ENCODE measurements around the gene PDE10A.
"Not testable (repeated sequence)": the region's sequence is repeated elsewhere in the genome, so short reads cannot be mapped to it uniquely, and the experiment has no call there.

PDE10A gene

DNA sequence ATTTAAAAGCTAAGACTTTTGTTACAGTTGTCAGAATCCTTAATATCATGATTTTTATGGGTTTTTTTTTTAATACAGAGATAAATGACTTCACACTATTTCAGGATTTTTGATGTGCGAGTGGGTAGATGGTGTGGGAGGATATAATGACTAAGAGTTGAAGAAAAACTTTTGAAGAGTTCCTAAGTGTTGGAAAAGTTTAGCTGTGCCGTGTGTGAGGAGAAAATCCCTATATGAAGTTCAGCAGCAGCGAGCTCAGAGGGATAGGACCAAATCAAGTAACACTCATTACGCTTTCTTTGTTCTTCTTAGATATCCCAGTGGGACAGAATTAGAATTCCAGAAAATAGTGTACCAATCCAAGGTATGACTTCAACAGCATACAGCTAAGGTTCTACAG lies 34.1 kb downstream of the PDE10A start:
- DNase-seq (ENCODE audit: low read depth in 3 of 3, low spot score in 1 of 3), result no peak

DNA sequence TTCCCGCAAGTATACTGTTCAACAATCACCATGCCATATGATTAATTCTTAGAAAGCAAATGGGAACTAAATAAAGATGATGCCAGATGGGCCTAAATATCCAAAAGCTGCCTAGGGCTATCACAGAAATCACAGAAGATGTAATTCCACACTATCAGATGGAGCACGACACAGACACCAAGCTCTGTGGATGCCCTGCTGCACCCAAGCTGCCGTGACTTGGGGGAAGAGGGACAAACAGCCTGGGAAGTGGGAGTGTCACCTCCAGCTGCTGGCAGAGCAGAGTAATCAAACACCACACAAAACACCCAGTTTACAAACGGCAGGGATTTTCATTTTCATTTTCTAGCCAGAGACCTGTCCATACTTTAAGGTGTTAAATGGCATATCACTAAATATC lies 35.7 kb downstream of the PDE10A start:
- DNase-seq (ENCODE audit: low read depth in 3 of 3, low spot score in 1 of 3), result no peak

DNA sequence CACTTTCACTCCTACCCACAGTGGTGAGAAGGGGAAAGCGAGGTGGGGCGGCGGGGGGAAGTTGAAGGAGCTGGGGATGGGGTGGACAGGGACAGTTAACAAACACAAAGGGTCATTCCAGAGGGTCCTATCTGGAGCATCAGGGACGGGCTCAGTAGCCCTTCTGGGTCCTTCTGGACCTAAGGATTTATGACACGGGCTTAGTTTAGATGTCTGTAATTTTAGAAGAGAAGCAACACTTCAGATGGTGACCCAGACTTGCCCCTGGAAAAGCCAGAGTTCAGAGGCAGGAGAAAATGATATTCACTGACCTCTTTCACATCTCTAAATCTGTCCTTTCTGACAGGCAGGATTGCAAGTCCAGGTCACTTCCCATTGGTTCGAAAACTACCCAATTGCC lies 36.3 kb downstream of the PDE10A start:
- DNase-seq (ENCODE audit: low read depth in 3 of 3, low spot score in 1 of 3), result no peak

DNA sequence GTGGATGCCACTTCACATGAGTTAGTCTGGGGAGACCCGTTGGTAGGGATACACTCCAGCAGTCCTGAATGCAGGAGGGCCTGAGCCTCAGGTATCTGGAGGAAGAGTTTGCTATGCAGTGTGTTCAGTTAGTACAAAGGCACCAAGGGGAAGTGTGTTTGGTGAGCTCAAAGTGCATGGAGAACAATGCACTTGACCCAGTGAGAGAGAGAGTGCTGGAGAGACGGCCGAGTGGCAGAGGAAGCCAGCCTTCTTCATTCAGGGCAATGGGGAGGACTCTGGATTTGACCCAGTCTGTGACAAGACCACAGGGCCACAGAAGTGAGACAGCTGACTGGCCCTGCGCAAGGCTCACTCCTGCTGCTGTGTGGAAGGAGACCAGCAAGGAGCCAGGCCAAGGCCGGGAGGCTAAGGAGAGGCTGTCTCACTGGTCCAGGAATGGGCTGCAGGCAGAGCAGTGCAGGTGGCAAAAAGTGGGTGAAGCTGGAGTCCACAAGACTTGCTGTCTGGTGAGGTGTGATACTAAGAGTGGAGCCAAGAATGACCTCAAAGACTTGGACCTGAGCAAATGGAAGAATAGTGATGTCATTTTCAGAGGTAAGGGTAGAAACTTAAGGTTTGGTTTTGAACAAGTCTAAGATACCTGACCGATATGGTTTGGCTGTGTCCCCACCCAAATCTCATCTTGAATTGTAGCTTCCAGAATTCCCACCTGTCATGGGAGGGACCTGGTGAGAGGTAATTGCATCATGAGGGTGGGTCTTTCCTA lies 38.0 kb downstream of the PDE10A start:
- DNase-seq (ENCODE audit: low read depth in 3 of 3, low spot score in 1 of 3), result no peak

DNA sequence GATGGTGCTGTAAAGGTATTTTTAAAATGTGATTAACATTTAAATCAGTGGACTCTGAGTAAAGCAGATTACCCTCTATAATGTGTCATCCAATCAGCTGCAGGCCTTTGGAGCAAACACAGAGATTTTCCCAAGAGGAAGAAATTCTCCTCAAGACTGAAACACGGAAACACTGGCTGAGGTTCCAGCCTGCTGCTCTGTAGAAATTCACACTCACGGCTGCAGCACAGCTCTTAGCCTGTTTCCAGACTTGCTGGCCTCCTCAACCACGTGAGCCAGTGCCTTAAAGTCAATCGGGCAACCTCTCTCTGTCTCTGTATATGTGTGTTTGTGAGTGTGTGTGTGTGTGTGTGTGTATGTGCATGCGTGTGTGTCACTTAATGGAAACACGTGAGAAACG lies 41.1 kb downstream of the PDE10A start:
- no peak for DNase-seq (ENCODE audit: low read depth in 3 of 3, low spot score in 1 of 3)

DNA sequence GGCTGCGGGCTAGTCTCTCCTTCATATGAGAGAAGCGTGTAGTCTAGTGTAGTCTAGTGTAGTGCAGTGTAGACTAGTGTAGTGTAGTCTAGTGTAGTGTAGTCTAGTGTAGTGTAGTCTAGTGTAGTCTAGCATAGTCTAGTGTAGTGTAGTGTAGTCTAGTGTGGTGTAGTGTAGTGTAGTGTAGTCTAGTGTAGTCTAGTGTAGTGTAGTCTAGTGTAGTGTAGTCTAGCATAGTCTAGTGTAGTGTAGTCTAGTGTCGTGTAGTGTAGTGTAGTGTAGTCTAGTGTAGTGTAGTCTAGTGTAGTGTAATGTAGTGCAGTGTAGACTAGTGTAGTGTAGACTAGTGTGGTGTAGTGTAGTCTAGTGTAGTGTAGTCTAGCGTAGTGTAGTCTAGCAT lies 44.1 kb downstream of the PDE10A start:
- DNase-seq (ENCODE audit: low read depth in 3 of 3, low spot score in 1 of 3), result not testable (repeated sequence)

DNA sequence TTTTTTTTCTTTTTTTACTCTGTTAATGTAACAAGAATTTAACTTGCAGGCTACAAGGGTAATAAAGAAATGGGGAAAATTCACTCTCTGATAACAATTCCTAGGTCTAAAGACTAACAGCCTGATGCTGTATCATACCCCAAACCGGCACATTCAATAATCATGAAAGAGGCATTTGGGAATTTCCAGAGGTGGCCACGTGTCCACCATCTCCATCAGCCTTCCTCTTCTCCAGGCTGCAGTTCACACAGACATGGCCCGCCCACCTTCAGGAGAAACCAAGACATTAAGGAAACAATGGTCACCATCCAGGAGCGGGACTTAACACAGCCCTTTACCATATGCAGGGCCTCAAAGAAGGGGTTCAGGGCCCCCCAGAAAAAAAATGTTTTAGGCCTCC lies 44.8 kb downstream of the PDE10A start:
- no peak for DNase-seq (ENCODE audit: low read depth in 3 of 3, low spot score in 1 of 3)

DNA sequence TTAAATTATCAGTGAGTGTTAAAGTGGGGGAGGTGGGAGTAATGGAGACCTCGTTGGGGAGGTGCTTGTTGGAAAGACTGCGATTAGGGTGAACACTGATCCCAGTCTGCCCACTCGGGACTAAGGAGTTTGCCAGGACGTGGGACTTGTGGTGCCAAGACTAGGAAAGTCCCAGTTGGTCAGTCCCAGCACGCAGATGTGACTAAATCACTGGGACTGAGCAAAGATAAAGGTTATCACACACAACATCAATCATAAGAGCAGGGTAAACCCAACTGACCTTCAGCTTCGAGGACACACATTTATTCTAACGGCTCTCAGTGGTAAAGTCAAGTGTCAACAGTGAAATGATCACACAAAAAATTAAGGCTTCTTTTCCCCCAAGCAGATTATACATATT lies 45.5 kb downstream of the PDE10A start:
- no peak for DNase-seq (ENCODE audit: low read depth in 3 of 3, low spot score in 1 of 3)

DNA sequence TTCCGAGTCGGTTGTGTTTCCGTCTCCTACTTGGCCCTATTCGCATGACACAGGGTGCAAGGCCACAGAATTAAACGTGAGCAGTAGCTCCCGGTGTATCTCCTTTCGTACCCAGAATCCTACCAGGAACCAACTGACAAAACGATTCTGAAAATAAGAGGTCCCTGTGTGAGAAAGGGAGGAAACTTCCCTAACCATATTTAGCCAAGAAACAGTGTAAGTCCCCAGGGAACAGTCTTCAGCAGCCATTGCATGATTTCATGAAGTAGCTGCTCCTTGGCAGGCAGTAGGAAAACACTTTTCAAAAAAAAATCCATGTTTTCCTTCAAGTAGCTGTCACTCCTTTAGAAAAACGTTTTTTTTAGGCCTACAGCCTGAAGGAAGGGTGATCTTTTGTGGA lies 46.9 kb downstream of the PDE10A start:
- no peak for DNase-seq (ENCODE audit: low read depth in 3 of 3, low spot score in 1 of 3)

DNA sequence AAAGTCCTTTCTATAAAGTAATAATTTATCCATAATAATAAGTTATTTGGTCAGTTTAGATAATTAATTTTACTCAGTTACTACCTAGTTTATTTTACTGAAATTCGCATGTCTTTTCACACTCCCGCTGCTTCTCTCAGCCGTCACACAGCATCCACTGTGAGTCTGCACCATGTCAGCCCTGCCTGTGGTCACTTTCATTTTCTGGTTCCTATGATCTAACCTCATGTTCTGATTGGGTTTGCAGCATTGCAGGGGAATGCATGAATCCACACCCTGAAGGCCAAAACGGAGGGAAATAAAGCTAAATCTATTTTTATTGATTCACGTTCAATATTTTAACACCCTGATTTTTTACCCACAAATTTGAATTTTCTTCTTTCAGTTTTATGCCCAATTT lies 47.4 kb downstream of the PDE10A start:
- DNase-seq (ENCODE audit: low read depth in 3 of 3, low spot score in 1 of 3), result no peak

DNA sequence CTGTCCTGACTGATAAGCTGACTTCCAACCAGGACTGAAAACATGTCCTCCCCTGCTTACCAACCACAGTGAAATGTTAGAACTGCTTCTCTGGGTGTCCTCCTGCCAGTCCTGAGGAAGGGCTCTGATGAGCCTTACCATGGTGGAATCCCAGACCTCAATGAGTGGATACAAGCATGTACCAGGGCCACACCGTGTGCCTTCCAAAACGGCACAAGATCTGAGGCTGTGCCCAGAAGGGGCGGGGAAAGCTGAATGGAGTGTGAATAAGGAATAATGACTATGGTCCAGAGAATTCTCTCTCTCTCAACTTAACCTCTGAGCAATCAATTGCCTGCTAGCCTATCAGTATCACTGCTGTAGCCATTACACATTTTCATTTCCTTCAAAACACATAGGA lies 51.7 kb downstream of the PDE10A start:
- no peak for DNase-seq (ENCODE audit: low read depth in 3 of 3, low spot score in 1 of 3)

DNA sequence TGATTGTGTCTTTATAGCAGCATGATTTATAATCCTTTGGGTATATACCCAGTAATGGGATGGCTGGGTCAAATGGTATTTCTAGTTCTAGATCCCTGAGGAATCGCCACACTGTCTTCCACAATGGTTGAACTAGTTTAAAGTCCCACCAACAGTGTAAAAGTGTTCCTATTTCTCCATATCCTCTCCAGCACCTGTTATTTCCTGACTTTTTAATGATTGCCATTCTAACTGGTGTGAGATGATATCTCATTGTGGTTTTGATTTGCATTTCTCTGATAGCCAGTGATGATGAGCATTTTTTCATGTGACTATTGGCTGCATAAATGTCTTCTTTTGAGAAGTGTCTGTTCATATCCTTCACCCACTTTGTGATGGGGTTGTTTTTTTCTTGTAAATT lies 54.5 kb downstream of the PDE10A start:
- DNase-seq (ENCODE audit: low read depth in 3 of 3, low spot score in 1 of 3), result not testable (repeated sequence)

DNA sequence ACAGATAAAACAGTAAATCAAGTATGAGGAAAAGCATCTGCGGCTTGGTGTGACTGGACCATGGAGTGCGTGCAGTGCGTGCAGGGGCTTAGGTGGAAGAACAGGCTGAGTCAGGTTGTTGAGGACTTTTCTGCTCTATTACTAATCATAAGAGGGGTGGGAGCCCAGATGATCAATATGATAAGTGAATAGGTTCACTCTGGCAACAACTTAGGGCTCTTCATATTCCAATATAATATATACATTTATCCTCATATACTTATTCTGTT lies 56.4 kb downstream of the PDE10A start:
- DNase-seq (ENCODE audit: low read depth in 3 of 3, low spot score in 1 of 3), result no peak

DNA sequence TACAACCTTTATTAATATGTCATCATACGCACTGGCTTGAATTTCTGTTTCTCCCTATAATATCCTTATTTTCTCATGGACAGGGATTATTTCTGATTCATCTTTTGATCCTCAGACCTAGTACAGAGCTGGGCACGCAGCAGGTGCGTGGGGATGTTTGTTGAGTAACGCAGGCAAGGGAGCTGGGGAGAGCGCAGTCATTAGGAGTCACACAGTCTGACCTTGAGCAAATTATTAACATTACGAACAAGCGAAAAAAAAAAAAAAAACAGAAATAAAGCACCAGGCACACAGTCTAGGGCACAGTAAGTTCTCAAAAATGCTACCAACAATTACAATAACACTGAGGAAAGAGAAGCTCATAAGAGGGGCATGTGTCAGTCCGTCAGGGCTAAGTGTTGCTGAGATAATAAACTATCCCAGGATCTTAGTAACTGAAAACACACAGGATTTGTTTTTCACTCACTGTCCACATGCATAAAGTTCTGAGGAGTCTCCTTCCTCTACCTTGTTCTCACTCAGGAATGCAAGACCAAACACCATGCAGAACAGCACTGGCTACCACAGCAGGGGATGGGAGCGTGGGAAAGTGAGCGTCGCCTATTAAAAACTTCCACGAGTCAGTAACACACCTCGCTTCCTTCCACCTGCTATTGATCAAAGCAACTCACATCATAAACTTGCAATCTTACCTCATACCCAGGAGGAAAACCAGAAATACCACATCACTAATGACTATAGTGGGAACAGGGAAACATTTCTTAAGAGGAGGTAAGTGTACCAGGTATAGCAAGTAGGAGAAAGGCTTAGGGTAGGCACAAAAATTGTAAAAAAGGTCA lies 56.9 kb downstream of the PDE10A start:
- DNase-seq (ENCODE audit: low read depth in 3 of 3, low spot score in 1 of 3), result no peak

DNA sequence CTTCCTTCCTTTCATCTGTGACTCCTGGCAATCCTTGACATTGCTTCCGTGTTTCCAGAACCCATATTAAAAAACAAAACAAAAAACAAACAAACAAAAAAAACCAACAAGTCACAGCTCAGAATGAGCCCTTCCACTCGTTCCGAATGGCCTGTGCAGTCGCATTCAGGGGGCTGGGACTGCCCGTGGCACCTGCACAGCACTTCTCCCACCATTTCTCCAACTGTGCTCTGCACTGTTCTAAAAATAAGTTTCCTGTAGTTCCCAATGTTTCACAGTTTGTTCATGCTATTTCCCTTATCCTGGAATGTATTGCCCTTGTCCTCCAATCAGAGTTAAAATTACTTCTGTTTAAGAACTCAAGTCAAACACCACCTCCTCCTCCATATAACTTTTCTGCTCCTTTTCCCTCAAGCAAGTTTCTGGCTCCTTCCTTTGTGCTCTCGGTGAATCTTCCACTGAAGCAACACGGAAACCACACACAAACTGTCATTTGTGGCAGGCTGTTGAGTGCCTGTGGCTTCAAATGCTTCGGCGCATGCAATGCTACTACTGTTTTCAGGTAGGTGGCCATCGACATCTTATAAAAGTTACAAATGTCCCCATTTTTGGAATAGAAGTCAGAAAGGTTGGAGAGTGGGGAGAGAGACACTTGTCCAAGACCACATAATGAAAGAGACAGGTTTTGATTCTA lies 57.7 kb downstream of the PDE10A start:
- DNase-seq (ENCODE audit: low read depth in 3 of 3, low spot score in 1 of 3), result no peak

DNA sequence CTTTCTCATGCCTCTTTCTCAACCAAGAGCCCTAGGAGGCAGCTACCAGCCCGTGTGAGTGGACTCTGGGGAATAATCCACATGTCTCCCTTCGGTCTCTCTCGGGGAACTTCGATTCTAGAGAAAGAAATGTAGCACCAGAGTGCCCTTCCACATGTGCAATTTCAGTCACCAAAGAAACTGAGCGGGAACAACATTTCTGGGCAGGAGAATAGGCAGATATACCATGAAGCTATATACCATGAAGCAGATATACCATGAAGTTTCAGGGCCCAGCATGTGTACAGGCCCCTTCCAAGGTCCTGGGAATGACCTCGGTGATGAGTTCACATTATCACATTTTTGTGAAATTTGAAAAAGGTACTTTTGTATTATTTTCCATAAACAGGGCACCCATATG lies 60.8 kb downstream of the PDE10A start:
- no peak for DNase-seq (ENCODE audit: low read depth in 3 of 3, low spot score in 1 of 3)

DNA sequence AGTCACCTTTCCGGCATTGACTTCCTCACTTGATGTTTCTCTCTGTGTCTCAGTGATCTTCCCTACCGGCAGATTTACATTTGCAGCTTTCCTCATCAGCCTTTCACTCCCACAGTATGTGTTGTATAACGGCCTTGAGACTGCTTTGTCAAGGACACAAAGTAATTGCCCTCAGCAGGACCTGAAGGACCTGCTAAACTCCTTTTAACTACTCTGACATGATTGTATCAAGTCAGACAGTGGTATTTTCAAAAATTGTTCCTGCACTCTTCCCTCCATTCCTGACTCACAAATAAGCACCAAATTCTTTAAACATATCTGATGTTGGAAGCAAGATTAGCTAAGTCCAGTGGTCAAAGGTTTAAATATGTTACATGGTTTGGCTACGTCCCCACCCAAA lies 62.4 kb downstream of the PDE10A start:
- DNase-seq (ENCODE audit: low read depth in 3 of 3, low spot score in 1 of 3), result no peak

DNA sequence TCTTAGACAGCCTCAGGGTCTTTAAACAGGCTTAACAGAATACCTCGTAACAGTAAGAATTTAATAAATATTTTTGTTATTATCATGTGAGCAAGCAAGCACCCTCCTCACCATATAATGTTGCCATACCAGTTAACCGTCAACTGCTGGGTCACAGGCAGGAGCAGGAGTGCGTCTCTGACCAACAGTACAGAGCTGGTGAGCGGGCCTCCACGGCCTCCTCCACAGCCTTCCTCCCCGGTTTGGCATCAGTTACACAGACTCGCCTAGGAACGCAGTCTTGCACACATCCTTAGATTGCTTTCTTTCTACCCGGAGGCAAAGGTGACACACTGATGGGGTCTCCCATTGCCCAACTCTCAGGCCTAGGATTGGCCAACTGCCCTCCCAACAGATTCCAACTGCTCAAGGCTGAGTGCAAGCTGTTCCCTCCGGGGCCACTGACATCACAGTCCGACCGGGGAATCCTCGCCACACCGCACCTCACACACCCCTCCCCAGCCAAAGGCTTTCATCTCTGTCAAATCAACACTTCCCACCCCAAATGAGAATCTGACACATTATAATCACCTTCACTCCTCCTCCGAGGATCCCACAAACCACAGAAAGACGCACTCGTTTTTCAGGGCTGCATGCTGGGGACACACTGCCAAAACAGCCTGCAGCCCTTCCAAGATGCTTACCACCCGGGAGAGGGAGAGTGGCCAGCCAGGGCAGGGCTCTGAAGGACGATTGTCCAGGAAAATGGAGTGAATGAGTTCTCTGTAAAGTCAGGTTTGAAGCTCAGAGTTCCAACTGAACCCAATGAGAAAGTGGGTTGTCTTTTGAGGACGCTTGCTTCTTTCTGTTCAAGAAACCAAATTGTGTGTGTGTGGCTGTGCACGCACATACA lies 63.2 kb downstream of the PDE10A start:
- DNase-seq (ENCODE audit: low read depth in 3 of 3, low spot score in 1 of 3), result no peak

DNA sequence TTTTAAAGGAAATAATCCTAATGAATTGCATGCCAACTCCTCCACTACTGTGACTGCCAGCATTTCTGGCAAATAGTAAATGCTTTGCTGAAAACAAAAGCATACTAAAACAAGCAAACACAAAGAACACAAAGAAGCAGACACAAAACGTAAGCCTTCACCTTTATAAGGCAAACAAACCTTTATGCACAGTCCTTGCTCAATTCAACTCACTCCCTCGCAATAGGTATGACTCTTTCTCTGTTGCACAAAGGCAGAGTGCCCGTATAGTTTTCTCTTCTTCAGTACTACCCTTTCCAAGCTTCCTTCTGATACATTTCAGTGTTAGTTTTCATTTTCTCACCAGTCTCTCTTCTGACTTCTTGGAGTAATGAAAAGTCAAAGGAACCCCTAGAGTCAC lies 63.9 kb downstream of the PDE10A start:
- no peak for DNase-seq (ENCODE audit: low read depth in 3 of 3, low spot score in 1 of 3)

DNA sequence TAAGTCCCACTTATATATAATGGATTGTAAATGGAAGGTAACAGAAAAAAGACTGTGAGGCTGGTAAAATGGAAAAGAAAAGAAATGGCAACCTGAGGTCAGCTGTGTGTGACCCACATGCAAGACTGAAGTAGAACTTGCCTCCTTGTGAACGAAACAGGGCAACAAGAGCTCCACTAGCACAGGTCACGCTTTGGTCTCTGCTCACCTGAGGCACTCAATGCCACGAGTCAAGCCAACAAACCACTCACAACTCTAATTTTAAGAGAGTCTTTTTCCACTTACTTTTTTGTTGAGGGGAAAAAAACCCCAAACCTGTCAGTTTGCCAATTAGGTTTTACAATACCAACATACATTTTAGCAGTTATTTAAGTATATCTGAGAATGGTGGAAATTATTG lies 65.2 kb downstream of the PDE10A start:
- DNase-seq (ENCODE audit: low read depth in 3 of 3, low spot score in 1 of 3), result no peak

DNA sequence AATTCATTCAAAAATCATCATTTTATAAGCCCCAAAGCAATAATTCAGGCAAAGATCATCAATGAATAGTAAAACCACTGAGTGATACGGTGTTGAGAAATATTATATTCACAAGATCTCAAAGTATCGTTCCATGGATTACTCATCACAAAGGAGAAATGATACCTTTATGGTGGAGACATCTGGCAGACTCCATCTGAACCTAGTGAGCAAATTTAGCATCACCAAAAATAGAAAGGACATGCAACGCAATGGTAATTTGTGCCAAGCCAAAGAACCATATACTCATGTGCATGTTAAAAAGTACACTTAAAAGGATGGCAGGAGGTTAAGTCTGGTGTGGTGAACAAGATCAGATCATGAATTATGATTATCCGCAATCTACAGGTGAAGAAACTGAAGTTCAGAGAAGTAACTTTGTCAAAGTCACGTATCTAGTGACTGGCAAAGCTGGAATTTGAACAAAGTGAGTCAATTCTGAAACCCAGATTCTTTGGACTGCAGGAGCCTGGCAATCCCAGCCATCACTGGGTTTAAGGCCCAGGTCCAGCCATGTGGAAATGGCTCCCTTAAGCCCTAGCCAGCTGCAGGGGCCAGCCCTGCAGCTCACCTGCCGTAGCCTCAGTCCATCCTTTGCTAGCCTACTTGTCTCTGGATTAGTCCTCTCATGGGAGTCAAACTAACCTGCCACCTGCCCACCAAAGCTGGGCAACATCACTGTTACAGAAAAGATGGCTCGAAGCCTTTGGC lies 68.3 kb downstream of the PDE10A start:
- DNase-seq (ENCODE audit: low read depth in 3 of 3, low spot score in 1 of 3), result no peak
